Effector memory CD8-positive, alpha-beta T cell (primary cell): Measurements from ENCODE around the gene TRIP4.
"Not testable (repeated sequence)": the region's sequence is repeated elsewhere in the genome, so short reads cannot be mapped to it uniquely, and the experiment has no call there.

Experiments used
- ATAC-seq: fragments of 150-1000 bp; cut with Tn5 transposase; replicated peaks from 2 replicates; pipeline ENCODE4 v1.10.0; 2021; ENCODE audit warnings: mild to moderate bottlenecking, moderate library complexity
- DNase-seq, 3 experiments: peaks; one replicate each; pipeline ENCODE4 v3.0.0; 2021
- H3K27ac Mint-ChIP-seq, 2 donors: one replicate each; pipeline ENCODE4 v1.8.0; 2022; ENCODE audit warnings: mild to moderate bottlenecking in 2 of 2, mixed read lengths in 2 of 2, moderate library complexity in 2 of 2
- H3K27me3 Mint-ChIP-seq, 2 donors: one replicate each; pipeline ENCODE4 v1.8.0; 2022; ENCODE audit warnings: mixed read lengths in 2 of 2
- H3K36me3 Mint-ChIP-seq: one replicate; pipeline ENCODE4 v1.8.0; 2022; ENCODE audit warnings: mild to moderate bottlenecking, moderate library complexity, mixed read lengths; ENCODE audit not compliant: insufficient read depth
- H3K4me1 Mint-ChIP-seq, 2 donors: one replicate each; pipeline ENCODE4 v1.8.0; 2022; ENCODE audit warnings: low read depth in 2 of 2, mixed read lengths in 2 of 2
- H3K4me3 Mint-ChIP-seq, 2 donors: one replicate each; pipeline ENCODE4 v1.8.0; 2022; ENCODE audit warnings: mild to moderate bottlenecking in 2 of 2, mixed read lengths in 2 of 2, moderate library complexity in 2 of 2
- H3K9me3 Mint-ChIP-seq, 2 donors: one replicate each; pipeline ENCODE4 v1.8.0; 2022; ENCODE audit warnings: mixed read lengths in 2 of 2

The TRIP4 gene

DNA sequence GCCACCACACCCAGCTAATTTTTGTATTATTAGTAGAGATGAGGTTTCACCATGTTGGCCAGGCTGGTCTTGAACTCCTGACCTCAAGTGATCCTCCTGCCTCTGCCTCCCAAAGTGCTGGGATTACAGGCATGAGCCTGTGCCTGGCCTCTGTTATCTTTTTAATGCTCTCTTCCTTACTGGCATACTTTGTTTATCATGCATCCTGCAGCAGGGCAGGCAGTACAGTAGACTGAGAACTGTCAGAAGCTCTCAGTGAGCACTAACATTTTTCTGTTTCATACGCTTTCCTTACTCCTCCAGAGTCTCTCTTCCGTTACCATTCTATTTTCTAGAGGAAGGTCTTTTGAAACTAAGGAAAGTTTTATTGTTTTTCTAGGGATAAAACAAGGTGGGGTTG is 108.3 kb downstream of the TRIP4 start:
- not testable (repeated sequence) for ATAC-seq, DNase-seq, H3K27me3 Mint-ChIP-seq, H3K4me3 Mint-ChIP-seq, H3K9me3 Mint-ChIP-seq
- Mint-ChIP-seq H3K4me1 (peaks cover 24 to 54% of the 10 kb centered on the region in 2 donors), H3K27ac (peak overlapping the region in 1 of 2 donors; percentile 16), H3K36me3 (peaks cover 18% of the 10 kb centered on the region)

DNA sequence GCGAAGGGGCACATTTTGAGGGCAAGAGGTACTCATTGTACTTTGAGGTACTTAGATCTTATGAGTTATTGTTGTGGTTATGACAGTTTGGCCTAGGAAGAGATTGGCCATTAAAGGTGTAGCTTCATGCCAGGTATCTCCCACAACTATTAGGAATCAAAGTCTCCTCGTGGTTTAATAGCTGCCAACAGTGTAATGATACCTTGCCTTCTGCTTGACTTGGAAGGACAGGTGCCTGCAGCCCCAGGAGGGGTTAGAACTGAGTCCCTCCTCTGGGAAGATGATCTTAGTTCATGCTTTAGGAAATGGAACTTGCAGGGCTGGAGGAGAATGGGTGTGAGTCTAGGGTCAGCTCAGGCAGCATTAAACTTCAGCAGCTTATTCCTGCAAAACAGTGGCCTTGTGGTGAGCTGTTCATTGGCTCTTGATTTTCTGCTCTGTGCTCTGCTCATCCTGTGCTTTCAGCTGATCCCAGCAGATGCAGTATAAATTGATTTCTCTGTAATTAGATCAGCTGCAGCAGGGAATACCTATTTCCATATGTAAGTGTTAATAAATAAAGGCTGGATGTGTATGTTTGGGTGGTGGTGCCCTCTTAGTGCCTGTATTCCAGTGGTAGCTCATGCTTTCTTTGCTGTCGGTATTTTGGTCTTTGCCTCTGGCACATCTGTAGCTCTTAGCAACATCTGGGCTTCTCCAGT is 113.2 kb downstream of the TRIP4 start:
- peak overlapping the region; percentile 55 to 84 for H3K27ac Mint-ChIP-seq
- peaks cover 10% of the 10 kb centered on the region for H3K36me3 Mint-ChIP-seq
- DNase-seq (no peak), ATAC-seq (no peak)
- H3K9me3 Mint-ChIP-seq: no peaks in the 10 kb centered on the region
- no peaks in the 10 kb centered on the region for H3K27me3 Mint-ChIP-seq
- peaks cover 41 to 76% of the 10 kb centered on the region in 2 donors for H3K4me1 Mint-ChIP-seq
- H3K4me3 Mint-ChIP-seq: no peak overlapping the region

DNA sequence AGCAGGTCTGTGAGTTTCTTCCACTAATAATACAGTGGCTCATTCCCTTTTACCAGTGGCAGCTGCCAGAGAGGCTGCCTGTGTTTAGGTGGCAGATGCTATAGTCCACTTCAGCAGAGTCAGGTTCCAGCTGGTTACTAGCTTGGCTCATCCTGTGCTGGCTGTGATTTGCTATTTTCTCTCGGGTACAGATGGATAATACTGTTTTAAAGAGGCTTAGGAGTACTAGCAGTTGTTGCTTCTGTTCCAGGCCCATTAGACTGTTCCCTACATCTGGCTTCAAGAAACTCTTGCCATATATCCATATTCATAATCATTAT is 113.7 kb downstream of the TRIP4 start:
- Mint-ChIP-seq H3K9me3 (no peaks in the 10 kb centered on the region), H3K27ac (peak overlapping the region; percentile 55 to 84), H3K4me3 (no peak overlapping the region), H3K27me3 (no peaks in the 10 kb centered on the region), H3K36me3 (peaks cover 9% of the 10 kb centered on the region), H3K4me1 (peaks cover 41 to 73% of the 10 kb centered on the region in 2 donors)
- DNase-seq: no peak
- ATAC-seq: no peak

DNA sequence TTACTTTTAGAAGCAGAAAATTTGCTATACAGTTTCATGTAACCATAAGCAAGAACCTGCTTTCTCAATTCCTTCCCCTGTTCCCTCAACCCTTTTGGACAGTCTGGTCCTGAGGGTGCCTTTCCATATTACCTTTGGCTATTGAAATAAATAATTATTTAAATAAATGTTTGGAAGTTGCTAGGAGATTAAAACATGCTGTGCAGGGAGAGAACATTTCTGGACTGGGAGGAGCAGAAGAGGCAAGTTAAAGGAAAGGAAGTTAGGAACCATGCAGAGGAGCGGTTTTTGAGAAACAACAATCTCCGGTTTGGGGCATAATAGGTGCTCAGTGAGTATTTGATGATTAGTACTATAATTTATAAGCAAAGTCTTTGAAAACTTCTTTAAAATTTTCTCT is 114.5 kb downstream of the TRIP4 start:
- H3K4me1 Mint-ChIP-seq: peaks cover 46 to 75% of the 10 kb centered on the region in 2 donors
- peak overlapping the region; percentile 14 to 54 for H3K4me3 Mint-ChIP-seq
- H3K36me3 Mint-ChIP-seq: peaks cover 14% of the 10 kb centered on the region
- H3K27me3 Mint-ChIP-seq: no peaks in the 10 kb centered on the region
- no peaks in the 10 kb centered on the region for H3K9me3 Mint-ChIP-seq
- DNase-seq (no peak), ATAC-seq (no peak)
- peak overlapping the region; percentile 84 to 88 for H3K27ac Mint-ChIP-seq

DNA sequence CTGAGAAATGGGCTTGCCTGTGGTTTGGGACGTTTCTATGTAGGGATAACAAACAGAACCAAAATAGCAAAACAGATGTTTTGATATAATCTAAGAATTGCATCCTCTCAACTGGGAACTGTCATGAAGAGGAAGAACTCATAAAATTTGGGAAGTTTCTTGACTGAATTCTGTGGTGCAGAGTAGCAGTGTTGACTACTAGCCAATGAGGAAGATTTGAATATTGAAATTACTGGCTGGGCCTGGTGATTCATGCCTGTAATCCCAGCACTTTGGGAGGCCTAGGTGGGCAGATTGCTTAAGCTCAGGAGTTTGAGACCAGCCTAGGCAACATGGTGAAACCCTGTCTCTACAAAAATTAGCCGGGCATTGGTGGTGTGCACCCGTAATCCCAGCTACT is 114.9 kb downstream of the TRIP4 start:
- no peaks in the 10 kb centered on the region for H3K9me3 Mint-ChIP-seq
- ATAC-seq (no peak), DNase-seq (no peak)
- peak overlapping the region; percentile 14 to 54 for H3K4me3 Mint-ChIP-seq
- H3K27me3 Mint-ChIP-seq: no peaks in the 10 kb centered on the region
- H3K27ac Mint-ChIP-seq: peak overlapping the region; percentile 84 to 88
- H3K36me3 Mint-ChIP-seq: peaks cover 14% of the 10 kb centered on the region
- H3K4me1 Mint-ChIP-seq: peaks cover 50 to 76% of the 10 kb centered on the region in 2 donors

DNA sequence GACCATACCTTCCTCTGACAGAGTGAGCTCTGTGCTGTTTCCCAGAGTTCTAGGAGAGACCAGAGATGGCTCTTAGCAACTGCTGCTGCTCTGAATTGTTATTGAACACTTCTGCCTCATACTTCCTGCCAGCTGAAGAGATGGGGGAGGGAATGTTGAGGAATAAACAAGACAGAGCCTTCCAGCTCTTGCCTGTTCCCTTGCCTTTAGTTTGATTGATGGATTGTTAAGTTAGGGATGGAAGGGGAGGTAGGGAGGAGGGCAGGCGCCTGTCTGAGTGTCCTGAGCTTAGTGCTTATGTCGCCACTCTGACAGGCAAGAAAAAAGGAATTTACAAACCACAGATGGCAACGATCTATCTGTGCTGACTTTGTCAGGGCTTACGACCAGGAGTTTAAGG is 115.6 kb downstream of the TRIP4 start:
- Mint-ChIP-seq H3K4me3 (peak overlapping the region; percentile 54), H3K9me3 (no peaks in the 10 kb centered on the region)
- DNase-seq: no peak

DNA sequence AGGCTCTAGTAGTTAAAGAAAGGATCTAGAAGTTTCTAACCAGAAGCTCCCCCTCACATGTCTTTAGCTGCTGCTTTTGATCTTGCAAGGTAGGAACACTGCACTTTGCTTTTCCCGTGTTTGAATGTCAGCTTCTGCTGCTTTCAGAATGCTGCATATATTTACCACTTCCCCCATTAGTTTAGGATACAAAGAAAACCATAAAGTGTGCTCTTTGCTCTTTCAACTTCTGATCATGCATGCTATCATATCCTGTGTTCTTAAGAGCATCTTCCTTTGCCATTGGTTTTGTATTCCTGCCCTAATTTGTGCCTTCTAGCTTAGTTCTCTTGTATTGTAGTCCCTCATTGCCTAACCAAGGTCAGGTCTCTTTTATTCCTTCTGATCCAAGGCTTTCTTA is 116.0 kb downstream of the TRIP4 start:
- peak overlapping the region; percentile 84 to 88 for H3K27ac Mint-ChIP-seq
- no peaks in the 10 kb centered on the region for H3K27me3 Mint-ChIP-seq
- peak overlapping the region; percentile 54 for H3K4me3 Mint-ChIP-seq
- DNase-seq (no peak), ATAC-seq (peak; percentile 45)
- H3K4me1 Mint-ChIP-seq: peaks cover 53 to 78% of the 10 kb centered on the region in 2 donors
- H3K9me3 Mint-ChIP-seq: no peaks in the 10 kb centered on the region
- peaks cover 14% of the 10 kb centered on the region for H3K36me3 Mint-ChIP-seq

More for the DNA sequence above, 115.6 kb downstream of the TRIP4 start:
- Mint-ChIP-seq H3K27ac (peak overlapping the region; percentile 84 to 88), H3K4me1 (peaks cover 54 to 81% of the 10 kb centered on the region in 2 donors), H3K27me3 (no peaks in the 10 kb centered on the region), H3K36me3 (peaks cover 14% of the 10 kb centered on the region)
- peak; percentile 26 for ATAC-seq
